GM12891 (cell line): ENCODE measurements around the gene ERBB2.

Source experiments
- POLR2A ChIP-seq: IDR thresholded peaks from 2 replicates; pipeline ENCODE4 v1.6.1; 2011; ENCODE audit warnings: low read depth, low read length, control low read depth
- SPI1 ChIP-seq: IDR thresholded peaks from 2 replicates; pipeline ENCODE4 v1.6.1; 2011; ENCODE audit warnings: low read depth, low read length, control low read depth
- TAF1 ChIP-seq: IDR thresholded peaks from 2 replicates; pipeline ENCODE4 v1.6.1; 2011; ENCODE audit warnings: low read depth, low read length, control low read depth

- TF ChIP-seq SPI1 (no peak), TAF1 (no peak), POLR2A (no peak)
These were observed 52.5 kb downstream of the ERBB2 start for GRCh38 chr17:39752241-39752881.
